GM21737 (cell line): ENCODE data around the gene CD79A.
"Not testable (repeated sequence)": the region's sequence is repeated elsewhere in the genome, so short reads cannot be mapped to it uniquely, and the experiment has no call there.

Experiments used
- ATAC-seq: cut with Tn5 transposase; IDR thresholded peaks from one replicate; pipeline ENCODE4 v1.9.1; 2021; ENCODE audit warnings: mild to moderate bottlenecking, moderate library complexity; ENCODE audit not compliant: unreplicated experiment

CD79A gene

GRCh38 chr19:41904118-41904870 lies 27.2 kb downstream of the CD79A start:
- ATAC-seq, result no peak

GRCh38 chr19:41905273-41906002 lies 28.4 kb downstream of the CD79A start:
- ATAC-seq, result no peak

GRCh38 chr19:41906271-41906670 lies 29.2 kb downstream of the CD79A start:
- no peak for ATAC-seq

GRCh38 chr19:41906916-41907680 lies 30.0 kb downstream of the CD79A start:
- ATAC-seq, result no peak

- ATAC-seq, result no peak
Measured at GRCh38 chr19:41907994-41908615, 31.0 kb downstream of the CD79A start.

DNA sequence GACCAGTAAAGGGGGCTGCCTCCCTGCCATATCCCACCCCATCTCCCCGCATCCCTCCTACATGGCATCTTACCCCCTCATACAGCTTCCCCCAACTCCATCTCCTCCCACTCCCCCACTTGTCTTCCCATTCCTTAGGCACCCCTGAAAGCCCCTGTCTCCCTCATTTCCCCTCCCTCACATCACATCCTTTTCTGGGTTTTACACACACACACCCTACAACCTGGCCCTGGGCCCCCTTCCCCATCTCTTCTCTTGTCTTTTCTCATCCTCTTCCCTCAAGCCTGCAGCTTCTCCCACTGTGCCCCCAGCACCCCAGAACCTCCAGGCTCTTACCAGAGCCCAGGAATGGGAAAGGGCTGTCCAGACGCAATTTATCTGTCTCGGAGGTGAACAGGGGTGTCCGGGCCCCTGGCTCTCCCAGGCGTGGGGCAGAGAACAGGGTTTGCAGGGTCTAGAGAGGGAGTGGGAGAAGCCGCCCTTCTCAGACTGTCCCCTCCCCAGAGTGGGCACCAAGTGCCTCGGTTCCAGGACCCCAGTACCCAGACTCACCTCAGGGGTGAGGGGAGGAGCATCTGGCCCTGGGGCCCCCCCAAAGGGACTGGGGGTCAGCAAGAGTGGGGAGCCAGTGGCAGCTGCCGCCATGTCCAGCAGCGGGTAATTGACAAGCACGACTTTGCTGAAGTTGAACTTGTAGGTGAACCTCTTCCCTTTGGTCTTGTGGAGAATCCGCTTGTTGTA lies 31.8 kb downstream of the CD79A start:
- no peak for ATAC-seq

DNA sequence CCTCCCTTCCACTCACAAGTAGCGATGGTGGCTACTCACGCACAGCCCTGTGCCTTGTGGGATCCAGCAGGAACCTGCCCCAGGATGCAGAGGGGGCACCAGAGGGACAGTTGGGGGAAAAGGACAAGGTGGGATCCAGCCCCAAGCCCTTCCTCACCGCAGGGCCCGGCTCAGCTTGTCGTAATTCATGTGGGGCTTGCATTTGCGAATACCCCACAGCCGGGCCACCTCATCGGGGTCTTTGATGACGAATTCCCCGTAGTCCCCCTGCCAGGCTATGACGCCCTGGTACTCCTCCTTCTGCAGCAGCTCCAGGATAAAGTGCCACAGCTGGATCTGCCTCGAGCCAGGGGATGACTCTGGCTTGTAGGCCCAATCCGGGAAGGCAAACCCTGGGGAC lies 32.6 kb downstream of the CD79A start:
- no peak for ATAC-seq

- no peak for ATAC-seq
Measured at GRCh38 chr19:41910240-41910991, 33.3 kb downstream of the CD79A start.

DNA sequence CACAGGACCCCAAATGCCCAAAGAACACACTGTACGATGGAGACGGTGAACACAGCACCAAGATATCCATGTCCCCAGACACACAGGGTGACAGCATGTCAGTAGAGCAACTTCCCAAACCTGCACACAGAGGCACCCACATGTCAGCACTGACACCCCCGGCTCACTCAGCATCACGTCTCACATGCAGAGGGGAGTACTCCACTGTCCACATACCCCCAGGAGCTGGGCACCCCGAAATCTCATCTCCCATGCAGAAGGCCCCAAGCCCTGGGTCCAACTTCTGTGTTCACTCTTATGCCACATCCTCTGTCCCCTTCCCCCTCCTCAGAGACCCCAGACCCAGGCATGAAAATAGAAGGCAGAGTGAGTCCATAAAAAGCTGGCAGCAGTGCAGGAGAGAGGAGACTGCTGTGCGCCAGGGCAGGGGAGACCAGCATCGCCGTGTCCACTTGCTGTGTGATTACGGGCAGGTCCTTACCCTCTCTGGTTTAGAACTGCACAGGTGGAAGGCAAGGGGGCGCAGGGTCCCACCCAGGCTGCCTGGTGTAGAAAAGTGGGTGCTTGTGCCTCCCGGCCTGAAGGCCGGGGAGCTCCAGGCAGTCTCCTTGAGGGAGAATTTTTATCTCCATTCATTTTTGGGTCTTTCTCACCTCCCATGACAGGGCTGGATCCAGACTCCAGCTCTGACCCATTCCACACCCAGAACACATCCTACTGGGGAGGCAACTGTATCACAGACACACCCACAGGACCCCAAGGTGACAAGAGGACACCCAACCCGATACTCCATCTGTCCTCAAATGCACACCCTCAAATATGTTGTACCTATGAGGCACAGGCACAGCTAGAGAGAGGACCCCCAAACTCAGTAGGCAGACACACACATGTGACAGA lies 34.2 kb downstream of the CD79A start:
- no peak for ATAC-seq

DNA sequence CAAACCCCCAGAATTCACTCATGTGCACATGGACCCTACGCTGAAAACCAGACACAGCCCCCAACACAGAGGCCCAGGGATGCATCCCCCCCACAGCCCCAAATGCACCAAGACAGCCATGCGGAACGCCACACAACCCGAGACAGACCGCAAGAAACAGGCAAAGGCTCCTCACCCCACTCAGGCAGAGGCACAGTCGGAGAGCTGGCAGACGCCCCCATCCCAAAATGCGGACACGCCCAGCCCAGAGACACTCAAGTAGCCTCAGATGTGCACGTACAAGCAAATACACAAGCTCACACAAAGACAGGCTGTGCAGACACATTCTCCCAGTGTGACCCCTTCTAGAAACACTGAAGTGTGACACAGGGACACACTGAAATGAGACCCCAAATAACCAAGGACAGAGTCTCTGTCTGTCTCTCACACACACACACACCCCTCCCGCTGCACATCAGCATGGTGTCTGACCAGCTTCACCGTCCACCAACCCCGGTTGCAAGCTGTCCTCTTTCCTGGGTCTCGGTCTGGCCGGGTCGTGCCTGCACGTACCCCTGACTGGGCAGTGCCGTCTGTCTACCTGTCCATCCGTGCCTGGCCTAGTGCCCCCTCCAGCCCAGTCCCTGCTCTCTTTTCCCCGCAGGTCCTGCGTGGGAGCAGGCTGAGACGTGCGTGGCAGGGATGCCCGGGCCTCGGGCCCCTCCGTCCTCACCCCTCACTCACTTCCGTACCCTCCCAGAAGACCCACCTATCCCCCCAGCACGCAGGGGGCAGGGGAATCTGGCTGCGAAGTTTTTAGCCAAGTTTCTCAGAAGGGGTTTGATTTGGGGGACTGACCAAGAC lies 35.0 kb downstream of the CD79A start:
- ATAC-seq, result no peak

DNA sequence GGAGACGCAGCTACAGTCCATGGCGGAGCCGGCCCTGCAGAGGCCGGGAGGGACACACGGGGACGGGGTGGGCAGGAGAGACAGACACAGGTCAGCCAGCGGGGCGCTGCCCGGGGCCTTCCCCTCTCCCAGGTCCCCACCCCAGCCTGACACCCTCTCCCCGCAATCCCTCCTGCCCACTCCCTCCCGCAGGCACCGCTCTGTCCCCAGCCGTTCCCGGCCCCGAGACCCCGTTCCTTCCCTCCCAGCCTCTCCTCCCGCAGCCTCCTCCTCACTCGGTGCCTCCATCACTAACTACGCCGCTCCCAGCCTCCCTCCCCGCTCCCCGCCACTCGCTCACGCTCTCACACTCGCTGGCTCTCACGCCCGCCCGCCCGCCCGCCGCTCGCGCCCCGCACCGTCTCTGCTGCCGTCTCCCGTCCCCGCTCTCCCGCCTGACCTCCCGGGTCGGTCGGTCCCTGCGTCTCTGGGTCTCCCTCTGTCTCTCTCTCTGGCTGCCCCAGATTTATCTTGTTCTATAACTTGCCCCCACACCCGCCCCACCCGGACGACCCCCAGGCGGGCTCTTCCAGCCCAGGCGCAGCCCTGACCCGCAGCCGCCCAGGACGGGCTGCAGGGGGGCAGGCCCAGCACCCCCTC lies 35.9 kb downstream of the CD79A start:
- no peak for ATAC-seq

DNA sequence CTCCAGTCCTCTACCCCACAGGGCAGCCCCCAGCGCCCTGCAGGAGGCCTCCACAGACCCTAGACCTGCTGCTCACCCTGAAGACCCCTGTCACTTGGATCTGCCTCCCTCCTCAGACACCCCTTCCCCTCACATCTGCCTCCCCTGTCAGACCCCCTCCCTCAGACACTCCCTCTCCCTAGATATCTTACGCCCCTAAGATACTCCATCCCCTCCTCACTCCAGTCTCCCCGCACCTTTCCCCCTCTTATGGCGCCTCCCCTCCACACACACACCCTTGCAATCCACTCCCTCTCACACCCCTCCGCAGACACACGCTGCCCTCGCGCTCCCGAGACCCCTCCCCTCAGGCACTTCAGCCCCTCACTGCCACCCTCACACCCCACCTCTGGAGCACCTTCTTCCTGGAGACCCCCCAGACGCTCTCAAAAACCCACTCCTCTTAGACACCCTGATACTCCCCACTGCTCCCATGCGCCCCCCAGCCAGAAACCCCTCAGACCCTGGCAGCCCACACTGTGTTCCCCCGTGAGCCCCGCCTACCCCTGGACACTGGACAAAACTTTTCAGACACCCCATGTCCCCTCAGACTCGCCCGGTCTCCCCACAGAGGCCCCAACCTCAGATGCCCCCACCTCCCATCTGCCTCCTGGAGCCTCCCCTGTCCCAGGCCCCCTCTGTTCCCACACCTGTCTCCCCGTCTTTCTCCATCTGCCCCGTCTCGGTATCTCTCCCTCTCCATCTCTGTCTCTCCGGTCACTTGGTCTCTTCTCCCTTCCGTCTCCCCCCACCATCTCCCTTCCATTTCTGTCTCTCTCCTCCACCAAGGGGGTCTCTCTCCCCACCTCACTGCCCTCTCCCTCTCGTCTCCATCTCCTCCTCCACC lies 36.7 kb downstream of the CD79A start:
- no peak for ATAC-seq

- ATAC-seq, result not testable (repeated sequence)
Measured at GRCh38 chr19:41914424-41914834, 37.4 kb downstream of the CD79A start.

DNA sequence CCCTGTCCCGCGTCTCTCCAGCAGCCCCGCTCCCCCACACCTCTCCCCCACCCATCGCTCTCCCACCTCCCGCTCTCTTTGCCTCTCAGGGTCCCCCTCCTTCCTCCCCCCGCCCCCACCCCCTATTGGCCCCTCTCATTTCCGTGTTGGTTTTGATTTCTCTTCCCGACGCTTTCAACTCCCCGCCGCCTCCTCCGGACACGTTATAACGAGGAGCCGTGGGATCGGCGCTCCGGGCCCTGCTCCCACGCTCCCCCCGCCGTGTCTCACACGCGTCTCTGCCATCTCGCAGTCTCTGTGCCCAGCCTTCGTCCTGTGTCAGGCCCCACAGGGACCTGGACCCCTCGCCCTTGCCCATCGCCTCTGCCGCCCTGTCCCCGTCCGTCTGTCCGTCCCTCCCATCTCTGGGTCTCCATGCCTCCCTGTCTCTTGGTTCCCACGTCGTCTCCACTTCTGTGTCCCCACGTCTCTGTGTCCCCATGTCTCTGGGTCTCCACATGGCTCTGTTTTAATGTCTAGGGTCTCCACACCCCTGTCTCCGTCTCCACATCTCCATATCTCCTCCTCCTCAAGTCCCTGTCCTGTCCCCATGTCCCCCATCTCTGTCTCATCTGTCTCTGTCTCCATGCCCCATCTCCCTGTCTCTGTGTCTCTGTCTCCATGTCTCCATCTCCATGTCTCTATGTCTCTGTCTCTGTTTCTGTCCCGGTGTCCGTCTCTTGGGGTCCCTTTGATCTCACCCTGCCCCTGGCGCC lies 38.1 kb downstream of the CD79A start:
- ATAC-seq, result no peak

DNA sequence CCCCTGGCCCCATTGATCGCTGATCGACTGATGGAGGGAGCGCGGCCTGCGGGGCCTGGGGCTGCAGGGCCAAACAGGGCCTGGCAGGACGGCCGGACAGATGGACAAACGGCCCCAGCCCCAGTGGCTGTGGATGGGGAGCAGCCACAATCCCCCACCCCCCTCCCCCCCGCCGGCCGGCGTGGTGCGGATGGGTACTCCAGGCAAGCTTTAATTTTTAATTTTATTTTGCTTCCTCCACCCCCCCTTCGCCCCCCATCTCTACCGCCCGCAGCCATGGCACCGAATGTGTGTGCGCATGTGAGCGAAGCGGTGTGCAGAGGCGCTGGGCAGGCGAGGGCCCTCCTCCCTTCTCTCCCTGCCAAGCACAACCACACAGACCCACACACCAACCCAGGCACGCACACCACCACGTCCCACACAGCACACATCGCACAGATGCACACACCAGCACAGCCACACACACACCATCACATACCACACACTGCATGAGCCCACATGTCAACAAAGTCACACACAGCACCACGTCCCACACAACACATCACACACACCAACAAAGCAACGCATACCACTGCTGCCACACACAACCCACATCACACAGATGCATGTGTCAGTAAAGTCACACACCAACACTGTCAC lies 38.8 kb downstream of the CD79A start:
- no peak for ATAC-seq
